NCI-H774 (cell line): ENCODE data around the gene KRTAP10-6.
"Not testable (repeated sequence)": the region's sequence is repeated elsewhere in the genome, so short reads cannot be mapped to it uniquely, and the experiment has no call there.

Experiments
- DNase-seq: peaks from one replicate; lab custom pipeline; 2025; lab: John Stamatoyannopoulos, UW

KRTAP10-6 gene

DNA sequence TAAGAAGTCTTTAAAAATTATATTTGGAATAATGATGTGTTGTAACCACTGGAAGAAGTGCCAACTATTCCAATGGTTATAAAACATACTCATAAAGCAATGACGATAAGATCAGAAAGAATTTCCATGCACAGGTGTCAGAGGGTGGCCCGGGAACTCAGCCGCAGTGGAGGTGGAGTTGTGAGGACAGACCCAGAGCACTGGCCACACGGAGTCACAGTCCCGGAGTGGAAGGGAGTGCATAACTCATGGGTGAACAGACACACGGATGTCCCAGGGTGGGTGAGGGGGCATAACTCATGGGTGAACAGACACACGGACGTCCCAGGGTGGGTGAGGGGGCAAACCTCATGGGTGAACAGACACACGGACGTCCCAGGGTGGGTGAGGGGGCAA, 16.3 kb downstream of the KRTAP10-6 start:
- no peak for DNase-seq

GRCh38 chr21:44575307-44576024, 16.8 kb downstream of the KRTAP10-6 start:
- DNase-seq, result no peak

DNA sequence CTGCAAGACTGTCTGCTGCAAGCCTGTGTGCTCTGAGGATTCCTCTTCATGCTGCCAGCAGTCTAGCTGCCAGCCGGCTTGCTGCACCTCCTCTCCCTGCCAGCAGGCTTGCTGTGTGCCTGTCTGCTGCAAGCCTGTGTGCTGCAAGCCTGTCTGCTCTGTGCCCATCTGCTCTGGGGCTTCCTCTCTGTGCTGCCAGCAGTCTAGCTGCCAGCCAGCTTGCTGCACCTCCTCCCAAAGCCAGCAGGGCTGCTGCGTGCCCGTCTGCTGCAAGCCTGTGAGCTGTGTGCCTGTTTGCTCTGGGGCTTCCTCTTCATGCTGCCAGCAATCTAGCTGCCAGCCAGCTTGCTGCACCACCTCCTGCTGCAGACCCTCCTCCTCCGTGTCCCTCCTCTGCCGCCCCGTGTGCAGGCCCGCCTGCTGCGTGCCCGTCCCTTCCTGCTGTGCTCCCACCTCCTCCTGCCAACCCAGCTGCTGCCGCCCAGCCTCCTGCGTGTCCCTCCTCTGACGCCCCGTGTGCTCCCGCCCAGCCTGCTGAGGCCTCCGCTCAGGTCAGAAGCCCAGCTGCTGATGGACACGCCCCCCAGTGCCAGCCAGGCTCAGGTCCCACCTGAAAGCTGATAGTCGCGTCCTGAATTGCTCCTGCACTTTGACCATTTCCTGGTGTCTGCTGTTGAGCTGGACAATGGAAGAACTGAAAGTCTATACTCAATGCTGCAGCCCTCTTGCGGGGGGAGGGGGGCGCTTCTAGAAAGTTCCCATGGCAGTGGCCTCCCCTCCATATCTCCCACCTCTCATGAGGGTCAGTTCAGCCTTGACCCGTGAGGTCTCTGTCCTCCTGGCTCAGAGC, 17.6 kb downstream of the KRTAP10-6 start:
- DNase-seq, result no peak

DNA sequence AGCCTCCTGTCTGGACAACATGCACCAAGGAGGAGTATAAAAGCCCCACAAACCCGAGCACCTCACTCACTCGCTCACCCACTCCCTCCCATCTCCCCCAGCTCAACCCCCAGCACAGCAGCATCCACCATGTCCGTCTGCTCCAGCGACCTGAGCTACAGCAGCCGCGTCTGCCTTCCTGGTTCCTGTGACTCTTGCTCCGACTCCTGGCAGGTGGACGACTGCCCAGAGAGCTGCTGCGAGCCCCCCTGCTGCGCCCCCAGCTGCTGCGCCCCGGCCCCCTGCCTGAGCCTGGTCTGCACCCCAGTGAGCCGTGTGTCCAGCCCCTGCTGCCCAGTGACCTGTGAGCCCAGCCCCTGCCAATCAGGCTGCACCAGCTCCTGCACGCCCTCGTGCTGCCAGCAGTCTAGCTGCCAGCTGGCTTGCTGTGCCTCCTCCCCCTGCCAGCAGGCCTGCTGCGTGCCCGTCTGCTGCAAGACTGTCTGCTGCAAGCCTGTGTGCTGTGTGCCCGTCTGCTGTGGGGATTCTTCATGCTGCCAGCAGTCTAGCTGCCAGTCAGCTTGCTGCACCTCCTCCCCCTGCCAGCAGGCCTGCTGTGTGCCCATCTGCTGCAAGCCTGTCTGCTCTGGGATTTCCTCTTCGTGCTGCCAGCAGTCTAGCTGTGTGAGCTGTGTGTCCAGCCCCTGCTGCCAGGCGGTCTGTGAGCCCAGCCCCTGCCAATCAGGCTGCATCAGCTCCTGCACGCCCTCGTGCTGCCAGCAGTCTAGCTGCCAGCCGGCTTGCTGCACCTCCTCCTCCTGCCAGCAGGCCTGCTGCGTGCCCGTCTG, 18.5 kb downstream of the KRTAP10-6 start, which contains the start of gene KRTAP10-4:
TSS of gene KRTAP10-4 (plus strand) at position 100 of the 827 bp plus-strand sequence. CDS start at position 130, 30 bp downstream.
- not testable (repeated sequence) for DNase-seq

GRCh38 chr21:44572959-44573583, 19.2 kb downstream of the KRTAP10-6 start:
- no peak for DNase-seq

- no peak for DNase-seq
Measured at GRCh38 chr21:44571844-44572782, 20.2 kb downstream of the KRTAP10-6 start.

- no peak for DNase-seq
Measured at GRCh38 chr21:44571296-44571695, 21.0 kb downstream of the KRTAP10-6 start.

DNA sequence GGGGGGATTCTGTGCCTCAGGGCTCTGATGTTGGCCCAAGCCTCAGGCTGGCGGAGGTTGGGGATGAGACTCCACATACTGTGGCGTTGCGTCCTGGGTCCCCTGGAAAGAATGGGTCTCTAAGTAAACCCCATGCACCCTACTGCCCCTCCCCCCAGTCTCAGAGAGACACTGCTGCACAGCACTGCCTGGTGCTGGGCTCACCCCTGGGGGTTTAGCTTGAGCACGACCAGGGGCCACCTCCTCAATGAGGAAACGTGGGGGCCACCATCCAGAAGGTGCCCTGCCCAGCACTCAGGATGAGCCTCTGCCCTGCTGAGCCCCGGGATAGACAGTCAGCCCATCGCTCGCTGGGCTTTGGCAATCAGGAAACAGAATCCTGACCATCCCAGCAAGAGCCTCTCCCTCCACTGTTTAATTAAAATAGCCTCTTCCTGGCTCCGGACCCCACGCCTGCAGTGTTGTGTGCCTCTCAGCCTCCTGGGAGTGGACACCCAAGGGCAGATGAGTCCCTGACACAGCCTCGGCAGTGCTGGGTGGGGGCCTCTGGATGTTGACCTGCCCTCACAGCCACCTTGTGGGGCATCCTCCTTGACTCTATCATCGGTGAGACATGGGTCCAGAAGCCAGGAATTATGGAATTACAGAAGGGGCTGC, 22.3 kb downstream of the KRTAP10-6 start:
- DNase-seq, result no peak

- no peak for DNase-seq
Measured at GRCh38 chr21:44568667-44569556, 23.4 kb downstream of the KRTAP10-6 start.

DNA sequence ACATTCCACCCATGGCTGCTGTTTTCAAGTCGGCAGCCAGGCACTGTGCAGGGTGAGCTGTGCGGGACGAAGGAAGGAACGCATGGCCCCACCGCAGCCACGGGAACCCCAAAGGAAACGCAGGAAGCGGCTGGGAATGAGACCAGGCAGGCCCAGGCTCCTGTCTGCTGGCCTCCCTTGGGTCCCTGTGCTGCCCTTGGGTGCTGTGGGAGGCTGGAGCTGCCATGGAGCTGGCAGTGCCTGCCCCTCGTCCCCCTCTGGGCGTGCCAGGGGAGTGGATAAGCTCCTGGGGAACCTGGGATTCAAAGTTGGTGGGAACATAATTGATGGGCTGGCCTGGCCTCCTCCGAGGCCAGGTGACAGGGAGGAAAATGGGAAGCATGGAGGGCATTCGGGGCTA, 24.0 kb downstream of the KRTAP10-6 start:
- DNase-seq, result no peak

GRCh38 chr21:44567481-44568171, 24.7 kb downstream of the KRTAP10-6 start:
- no peak for DNase-seq

DNA sequence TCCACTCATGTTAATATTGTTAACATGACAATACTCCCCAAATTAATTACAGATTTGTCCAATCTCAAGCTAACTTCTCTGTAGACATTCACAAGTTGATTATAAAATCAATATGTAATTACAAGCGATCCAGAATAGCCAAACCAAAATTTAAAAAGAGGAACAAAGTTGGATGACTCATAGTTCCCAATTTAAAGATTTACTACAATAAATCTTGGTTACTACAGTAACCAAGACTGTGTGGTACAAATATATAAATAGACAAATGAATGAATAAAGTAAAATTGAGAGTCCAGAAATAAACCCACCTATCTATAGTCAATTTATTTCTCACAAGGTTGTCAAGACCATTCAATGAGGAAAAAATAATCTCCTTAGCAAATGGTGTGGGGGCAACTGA, 25.9 kb downstream of the KRTAP10-6 start:
- no peak for DNase-seq

DNA sequence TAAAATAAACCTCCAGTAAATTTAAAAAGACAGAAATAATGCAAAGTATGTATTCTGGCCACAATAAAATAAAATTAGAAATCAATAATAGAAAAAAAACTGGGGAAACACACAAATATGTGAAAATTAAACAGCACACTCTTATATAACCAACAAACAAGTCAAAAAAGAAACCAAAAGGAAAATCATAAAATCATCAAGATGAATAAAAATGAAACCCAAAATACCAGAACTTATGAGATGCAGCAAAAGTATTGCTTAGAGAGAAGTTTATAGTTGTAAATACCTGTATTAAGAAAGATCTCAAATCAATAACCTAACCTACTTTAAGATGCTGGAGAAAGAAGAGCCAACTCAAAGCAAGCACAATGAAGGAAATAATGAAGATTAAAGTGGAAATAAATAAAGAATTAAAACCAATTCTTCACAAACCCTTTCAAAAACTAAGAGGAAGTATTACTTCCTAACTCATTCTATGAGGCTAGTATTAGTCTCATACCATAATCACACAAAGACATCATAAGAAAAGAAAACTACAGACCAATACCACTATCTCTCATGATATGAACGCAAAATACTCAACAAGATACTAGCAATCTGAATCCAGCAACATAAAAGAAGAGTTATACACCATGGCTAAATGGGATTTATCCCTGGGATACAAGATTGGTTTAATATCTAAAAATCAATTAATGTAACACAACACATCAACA, 27.3 kb downstream of the KRTAP10-6 start:
- no peak for DNase-seq

GRCh38 chr21:44564099-44564498, 28.2 kb downstream of the KRTAP10-6 start:
- no peak for DNase-seq

GRCh38 chr21:44558695-44559094, 33.6 kb downstream of the KRTAP10-6 start, which contains the start of gene KRTAP10-3:
Gene KRTAP10-3 (minus strand): TSS chr21:44558795. CDS start chr21:44558715, 80 bp downstream.
- DNase-seq, result no peak

- not testable (repeated sequence) for DNase-seq
Measured at GRCh38 chr21:44558329-44558675, 34.0 kb downstream of the KRTAP10-6 start.

DNA sequence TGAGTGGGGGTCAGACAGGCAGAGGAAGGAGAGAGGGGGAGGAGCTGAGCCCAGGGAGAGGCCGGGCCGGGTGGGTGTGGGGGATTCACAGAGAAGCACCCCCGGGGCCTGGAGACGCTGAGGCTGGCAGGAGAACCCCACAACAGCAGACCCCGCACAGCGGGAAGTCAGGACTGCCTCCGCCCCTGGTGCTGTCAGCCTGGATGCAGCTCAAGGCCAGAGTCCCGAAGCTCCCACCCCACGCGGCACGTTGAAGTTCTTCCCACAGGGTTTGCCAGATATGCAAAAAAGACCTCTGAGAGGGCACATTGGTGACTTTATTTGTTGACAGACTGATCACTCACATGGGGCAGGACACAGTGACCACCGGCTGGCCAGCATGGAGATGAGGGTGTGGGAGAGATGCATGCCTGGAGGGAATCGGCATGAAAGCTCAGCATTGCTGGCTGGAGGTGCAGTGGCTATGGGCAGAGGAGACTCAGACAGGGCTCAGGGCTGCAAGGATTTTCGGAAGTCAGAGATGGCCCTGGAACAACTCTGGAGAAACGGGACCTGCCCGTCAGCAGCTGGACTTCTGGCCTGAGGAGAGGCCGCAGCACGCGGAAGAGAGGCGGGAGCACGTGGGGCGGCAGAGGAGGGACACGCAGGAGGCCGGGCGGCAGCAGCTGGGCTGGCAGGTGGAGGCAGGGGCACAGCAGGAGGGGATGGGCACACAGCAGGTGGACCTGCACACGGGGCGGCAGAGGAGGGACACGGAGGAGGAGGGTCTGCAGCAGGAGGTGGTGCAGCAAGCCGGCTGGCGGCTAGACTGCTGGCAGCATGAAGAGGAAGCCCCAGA, 34.6 kb downstream of the KRTAP10-6 start:
- DNase-seq, result no peak
